H1 (cell line): Measurements from ENCODE around the gene DYRK1A. TPM values are rescaled to one million over a fixed set of nuclear protein-coding genes. Genes with fewer than 3 reads are reported as not detected.

Source experiments
- CTCF ChIA-PET: fragments of 300-600 bp; sonication (Branson Sonifier 250); formaldehyde crosslinking; loops from one replicate; lab custom pipeline; 2021; ENCODE audit not compliant: partially characterized antibody; lab: Charles Lee
- POLR2A ChIA-PET: fragments of 300-600 bp; sonication (Branson Sonifier 250); formaldehyde crosslinking; loops from one replicate; lab custom pipeline; 2021; ENCODE audit warnings: inconsistent platforms; ENCODE audit not compliant: partially characterized antibody; lab: Charles Lee
- DNase-seq, 2 experiments: peaks; one replicate each; pipeline versions ENCODE4 v3.0.0 to v3.0.0-alpha.2; 2010 to 2022; ENCODE audit warnings: low spot score in 2 of 2, low read depth in 1 of 2, mixed read lengths in 1 of 2
- FAIRE-seq: peaks from 2 replicates; lab custom pipeline; 2011; peaks lifted over from hg19 to GRCh38; lab: Jason Lieb, UNC
- H2AFZ ChIP-seq: 2 replicates; pipeline ENCODE4 v1.8.1; 2012; ENCODE audit warnings: low read length, inconsistent platforms
- H2AK5ac ChIP-seq: 2 replicates; pipeline ENCODE4 v1.6.1; 2013; ENCODE audit warnings: low read depth, low read length
- H2BK120ac ChIP-seq: replicated peaks from 2 replicates; pipeline ENCODE3; 2013; ENCODE audit warnings: low read depth, low read length, inconsistent platforms
- H2BK12ac ChIP-seq: 2 replicates; pipeline ENCODE4 v1.6.1; 2013; ENCODE audit warnings: low read depth, low read length
- H2BK15ac ChIP-seq: 2 replicates; pipeline ENCODE4 v1.6.1; 2013; ENCODE audit warnings: low read length
- H2BK20ac ChIP-seq: 2 replicates; pipeline ENCODE4 v1.6.1; 2013; ENCODE audit warnings: low read length
- H2BK5ac ChIP-seq: 2 replicates; pipeline ENCODE4 v1.6.1; 2013; ENCODE audit warnings: low read depth, low read length
- H3K14ac ChIP-seq: 2 replicates; pipeline ENCODE4 v1.6.1; 2013; ENCODE audit warnings: inconsistent platforms; ENCODE audit not compliant: insufficient read length
- H3K18ac ChIP-seq: 2 replicates; pipeline ENCODE4 v1.6.1; 2013; ENCODE audit warnings: low read length; ENCODE audit errors: extremely low read depth
- H3K23ac ChIP-seq: 2 replicates; pipeline ENCODE4 v1.6.1; 2013; ENCODE audit warnings: inconsistent platforms; ENCODE audit not compliant: insufficient read length
- H3K23me2 ChIP-seq: 2 replicates; pipeline ENCODE4 v1.6.1; 2013; ENCODE audit warnings: low read depth, low read length
- H3K27ac ChIP-seq: 2 replicates; pipeline ENCODE4 v1.6.1; 2011; ENCODE audit warnings: low read depth, low read length, inconsistent platforms
- H3K27me3 ChIP-seq, 4 experiments: replicated peaks in 1 of 4; 1 replicate in 1 of 4; 2 replicates in 3 of 4; pipeline versions ENCODE4 v1.6.1 to v1.8.1; 2011 to 2013; ENCODE audit warnings: low read length in 3 of 4, mild to moderate bottlenecking in 3 of 4, inconsistent platforms in 2 of 4, mixed read lengths in 2 of 4, moderate library complexity in 1 of 4; ENCODE audit not compliant: control insufficient read depth in 3 of 4, insufficient read depth in 3 of 4; ENCODE audit errors: extremely low read depth in 1 of 4
- H3K36me3 ChIP-seq, 4 experiments: 2 replicates each; pipeline versions ENCODE4 v1.6.1 to v1.8.1; 2011 to 2013; ENCODE audit warnings: mild to moderate bottlenecking in 4 of 4, low read length in 3 of 4, moderate library complexity in 2 of 4, control low read depth in 1 of 4, inconsistent platforms in 1 of 4; ENCODE audit not compliant: insufficient read depth in 4 of 4, control insufficient read depth in 2 of 4
- H3K4ac ChIP-seq: replicated peaks from 2 replicates; pipeline ENCODE3; 2013; ENCODE audit warnings: low read length, low read depth, mixed read lengths, inconsistent platforms; ENCODE audit not compliant: insufficient read length
- H3K4me1 ChIP-seq, 4 experiments: replicated peaks in 1 of 4; 1 replicate in 1 of 4; 2 replicates in 3 of 4; pipeline versions ENCODE4 v1.6.1 to v1.8.1; 2011 to 2013; ENCODE audit warnings: low read length in 3 of 4, inconsistent platforms in 2 of 4, mixed read lengths in 1 of 4; ENCODE audit not compliant: insufficient read depth in 4 of 4, control insufficient read depth in 3 of 4
- H3K4me2 ChIP-seq, 2 experiments: 2 replicates each; pipeline versions ENCODE4 v1.6.1 to v1.8.1; 2011 to 2013; ENCODE audit warnings: low read depth in 2 of 2, low read length in 2 of 2, control low read depth in 1 of 2, inconsistent platforms in 1 of 2, mild to moderate bottlenecking in 1 of 2; ENCODE audit not compliant: insufficient read depth in 1 of 2
- H3K4me3 ChIP-seq, 4 experiments: fragments of 200-600, 300-600 bp in 1 of 4; sonication (generic), shearing (Covaris generic), sonication (Bioruptor Twin) in 1 of 4; 2 replicates each; pipeline versions ENCODE4 v1.5.1 to v1.8.1; 2011 to 2016; ENCODE audit warnings: low read length in 4 of 4, low read depth in 3 of 4, control low read depth in 2 of 4, inconsistent platforms in 2 of 4, mild to moderate bottlenecking in 2 of 4, mixed read lengths in 1 of 4, moderate library complexity in 1 of 4; ENCODE audit not compliant: insufficient read depth in 2 of 4; ENCODE audit errors: extremely low read depth in 1 of 4
- H3K56ac ChIP-seq: replicated peaks from 2 replicates; pipeline ENCODE3; 2013; ENCODE audit warnings: low read depth, mild to moderate bottlenecking, mixed read lengths, low read length, inconsistent platforms; ENCODE audit not compliant: insufficient read length
- H3K79me1 ChIP-seq: 2 replicates; pipeline ENCODE4 v1.6.1; 2013; ENCODE audit warnings: low read depth, low read length, control low read depth
- H3K79me2 ChIP-seq, 2 experiments: 2 replicates each; pipeline versions ENCODE4 v1.6.1 to v1.8.1; 2012 to 2013; ENCODE audit warnings: low read length in 2 of 2, mild to moderate bottlenecking in 2 of 2, inconsistent platforms in 1 of 2; ENCODE audit not compliant: insufficient read depth in 2 of 2, control insufficient read depth in 1 of 2
- H3K9ac ChIP-seq, 4 experiments: replicated peaks in 1 of 4; 1 replicate in 1 of 4; 2 replicates in 3 of 4; pipeline versions ENCODE4 v1.6.1 to v1.8.1; 2011 to 2013; ENCODE audit warnings: low read depth in 3 of 4, low read length in 3 of 4, control low read depth in 2 of 4, mild to moderate bottlenecking in 2 of 4, moderate library complexity in 2 of 4, inconsistent platforms in 1 of 4; ENCODE audit errors: extremely low read depth in 1 of 4
- H3K9me3 ChIP-seq, 2 experiments: 2 replicates each; pipeline versions ENCODE4 v1.6.1 to v1.8.1; 2012 to 2013; ENCODE audit warnings: mild to moderate bottlenecking in 2 of 2, moderate library complexity in 2 of 2, control low read depth in 1 of 2, inconsistent platforms in 1 of 2, low read depth in 1 of 2, low read length in 1 of 2, mixed read lengths in 1 of 2; ENCODE audit not compliant: insufficient read depth in 2 of 2
- H4K20me1 ChIP-seq, 2 experiments: replicated peaks in 1 of 2; 2 replicates each; pipeline versions ENCODE3 to v1.8.1; 2011 to 2013; ENCODE audit warnings: inconsistent platforms in 2 of 2, low read length in 2 of 2, mild to moderate bottlenecking in 1 of 2; ENCODE audit not compliant: insufficient read depth in 2 of 2, control insufficient read depth in 1 of 2
- H4K5ac ChIP-seq: 2 replicates; pipeline ENCODE4 v1.6.1; 2013; ENCODE audit warnings: low read length, low read depth, mixed read lengths, inconsistent platforms; ENCODE audit not compliant: insufficient read length
- H4K8ac ChIP-seq: 2 replicates; pipeline ENCODE4 v1.8.0; 2013; ENCODE audit warnings: mild to moderate bottlenecking, moderate library complexity, low read length, inconsistent platforms; ENCODE audit not compliant: insufficient read depth; ENCODE audit errors: extremely low read depth
- H4K91ac ChIP-seq: replicated peaks from 2 replicates; pipeline ENCODE3; 2013; ENCODE audit warnings: low read length, mixed read lengths, inconsistent platforms; ENCODE audit not compliant: insufficient read length
- CEBPB ChIP-seq: IDR thresholded peaks from 2 replicates; pipeline ENCODE4 v1.6.1; 2012; ENCODE audit warnings: low read depth, low read length
- CHD2 ChIP-seq: IDR thresholded peaks from 2 replicates; pipeline ENCODE4 v1.6.1; 2012; ENCODE audit warnings: low read length, improper control_type of control experiment
- JUN ChIP-seq: IDR thresholded peaks from 2 replicates; pipeline ENCODE4 v1.6.1; 2011; ENCODE audit warnings: low read depth, mild to moderate bottlenecking, improper control_type of control experiment, low read length
- KDM4A ChIP-seq: IDR thresholded peaks from one replicate; pipeline ENCODE4 v1.7.1; 2012; ENCODE audit warnings: low read depth, mild to moderate bottlenecking, moderate library complexity, low read length, inconsistent platforms; ENCODE audit not compliant: severe bottlenecking
- POLR2A ChIP-seq, 2 experiments: IDR thresholded peaks; 1 replicate in 1 of 2; 2 replicates in 1 of 2; pipeline ENCODE4 v1.6.1; 2011; ENCODE audit warnings: low read depth in 2 of 2, low read length in 2 of 2, mild to moderate bottlenecking in 2 of 2; ENCODE audit errors: control extremely low read depth in 1 of 2
- RBBP5 ChIP-seq: IDR thresholded peaks from 2 replicates; pipeline ENCODE4 v1.7.1; 2012; ENCODE audit warnings: low read depth, mild to moderate bottlenecking, inconsistent platforms, low read length, moderate library complexity, borderline replicate concordance
- SIN3A ChIP-seq, 2 experiments: IDR thresholded peaks in 1 of 2; conservative IDR thresholded peaks in 1 of 2; 2 replicates each; pipeline ENCODE4 v1.6.1; 2011 to 2012; ENCODE audit warnings: low read length in 2 of 2, improper control_type of control experiment in 1 of 2, low read depth in 1 of 2, mild to moderate bottlenecking in 1 of 2
- SP4 ChIP-seq: IDR thresholded peaks from 2 replicates; pipeline ENCODE4 v1.6.1; 2012; ENCODE audit warnings: low read length, inconsistent platforms
- SUZ12 ChIP-seq: fragments of 200-600 bp; sonication (generic); IDR thresholded peaks from 2 replicates; pipeline ENCODE4 v1.6.1; 2012; ENCODE audit warnings: mild to moderate bottlenecking, inconsistent platforms, low read length, moderate library complexity, mixed read lengths
- TAF7 ChIP-seq: optimal IDR thresholded peaks from 2 replicates; pipeline ENCODE3; 2011; ENCODE audit warnings: low read depth, mild to moderate bottlenecking, inconsistent platforms, low read length, moderate library complexity, borderline replicate concordance
- TBP ChIP-seq: IDR thresholded peaks from 2 replicates; pipeline ENCODE4 v1.6.1; 2011; ENCODE audit warnings: low read depth, low read length, improper control_type of control experiment
- WGBS, 2 experiments: shearing (Covaris generic) in 1 of 2; methylation state at CpG; one replicate each; pipeline versions ENCODE4 v1.1.6 to v1.1.7; 2013 to 2015; ENCODE audit warnings: low lambda C conversion rate in 2 of 2, mixed read lengths in 2 of 2, inconsistent platforms in 1 of 2, low coverage in 1 of 2, missing lambda C conversion rate in 1 of 2; ENCODE audit not compliant: insufficient replicate concordance in 2 of 2, insufficient coverage in 1 of 2, insufficient read length in 1 of 2; ENCODE audit errors: extremely low coverage in 1 of 2, missing lambda C conversion rate in 1 of 2; 5-methylcytosine and 5-hydroxymethylcytosine counted together
- polyA plus RNA-seq, 7 experiments: library from polyadenylated mRNA; depleted of rRNA in 3 of 7; stranded (reverse) in 5 of 7; unstranded in 2 of 7; fragments of >200 nt in 5 of 7; fragments of 200-250 nt in 2 of 7; gene quantifications; 1 replicate in 5 of 7; 2 replicates in 1 of 7; 4 replicates in 1 of 7; pipeline versions ENCODE4 v1.2.1 to v1.2.3, GENCODE V29; 2011 to 2013; ENCODE audit warnings: missing spikeins in 2 of 7, mixed read lengths in 2 of 7
- total RNA-seq: library from RNA; stranded (reverse); fragmentation: NEBNext Ultra II Directional; extraction: Animal tissue kit (Norgen Biotek cat#: 25700); gene quantifications from 2 replicates; pipeline ENCODE4 v1.2.1, GENCODE V29; 2021
- TF ChIP-seq, protein P1 (sequence below): IDR thresholded peaks from 2 replicates; pipeline ENCODE4 v1.6.1; 2012; ENCODE audit warnings: inconsistent platforms

The DYRK1A gene
- total and polyA plus RNA-seq, 2 of the 8 experiments (the other 6 are each of a cell fraction or from before 2014, with no cell fraction given): 61.1 to 62.2 TPM

DNA sequence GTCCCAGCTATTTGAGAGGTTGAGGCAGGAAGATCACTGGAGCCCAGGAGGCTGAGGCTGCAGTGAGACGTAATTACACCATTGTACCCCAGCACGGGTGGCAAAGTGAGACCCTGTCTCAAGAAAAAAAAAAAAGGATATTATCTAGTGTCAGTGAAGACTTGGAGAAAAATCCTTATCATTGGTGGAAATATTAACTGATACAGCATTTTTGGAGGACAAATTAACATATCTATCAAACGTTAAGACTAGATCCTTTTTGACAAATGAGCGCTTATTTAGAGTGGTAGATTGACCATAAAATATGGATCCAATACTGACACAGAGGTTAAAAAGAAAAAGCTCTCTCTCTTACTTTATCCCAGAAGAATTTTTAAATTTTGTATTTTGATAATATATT lies 35.2 kb upstream of the DYRK1A start:
- no peak overlapping the region for H3K4ac ChIP-seq
- no peaks in the 10 kb centered on the region for H3K79me2 ChIP-seq
- 85% methylated on average over 4 of the region's 4 CpGs; no CpG with 5 or more reads in 1 of the 2 experiments for WGBS, 2 experiments
- no peak overlapping the region for H3K14ac ChIP-seq
- no peak overlapping the region for H4K5ac ChIP-seq
- H3K4me1 ChIP-seq: no peaks in the 10 kb centered on the region
- H3K23me2 ChIP-seq: no peaks in the 10 kb centered on the region
- H2BK15ac ChIP-seq: no peak overlapping the region
- no peak overlapping the region for H3K18ac ChIP-seq
- no peak for FAIRE-seq
- no peaks in the 10 kb centered on the region for H3K27me3 ChIP-seq
- no peak overlapping the region for H3K56ac ChIP-seq
- no peak for DNase-seq
- no peaks in the 10 kb centered on the region for H3K9me3 ChIP-seq
- no peak overlapping the region for H3K27ac ChIP-seq
- no peak overlapping the region for H2AK5ac ChIP-seq
- no peak overlapping the region for H4K91ac ChIP-seq
- H3K36me3 ChIP-seq: no peaks in the 10 kb centered on the region
- CTCF ChIA-PET: interaction anchor here (0.6 to 1.1 kb wide), 2 partner anchors 59 to 79 kb away, joined by 3 read pairs; no protein-coding TSS in a partner anchor
- no peak overlapping the region for H2BK20ac ChIP-seq
- H2BK12ac ChIP-seq: no peak overlapping the region
- H3K9ac ChIP-seq: no peak overlapping the region
- H2BK120ac ChIP-seq: no peak overlapping the region
- no peak overlapping the region for H4K8ac ChIP-seq
- no peak overlapping the region for H2BK5ac ChIP-seq
- H2AFZ ChIP-seq: no peak overlapping the region
- no peaks in the 10 kb centered on the region for H4K20me1 ChIP-seq
- no peak overlapping the region for H3K4me2 ChIP-seq
- POLR2A ChIA-PET: interaction anchor here (0.6 kb wide), 1 partner anchor 196 kb away, joined by 3 read pairs; no protein-coding TSS in a partner anchor
- no peaks in the 10 kb centered on the region for H3K79me1 ChIP-seq
- no peak overlapping the region for H3K23ac ChIP-seq
- no peak overlapping the region for H3K4me3 ChIP-seq
- TF ChIP-seq, protein P1, sequence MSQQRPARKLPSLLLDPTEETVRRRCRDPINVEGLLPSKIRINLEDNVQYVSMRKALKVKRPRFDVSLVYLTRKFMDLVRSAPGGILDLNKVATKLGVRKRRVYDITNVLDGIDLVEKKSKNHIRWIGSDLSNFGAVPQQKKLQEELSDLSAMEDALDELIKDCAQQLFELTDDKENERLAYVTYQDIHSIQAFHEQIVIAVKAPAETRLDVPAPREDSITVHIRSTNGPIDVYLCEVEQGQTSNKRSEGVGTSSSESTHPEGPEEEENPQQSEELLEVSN: no peak
- TF ChIP-seq POLR2A (IDR thresholded peaks at IDR 0.05; ENCODE audit: control extremely low read depth in 1 of 2, low read depth in 2 of 2, low read length in 2 of 2) (no peak), SUZ12 (no peak), CHD2 (no peak), JUN (no peak), TAF7 (no peak), TBP (no peak), SIN3A (conservative IDR thresholded peaks at IDR 0.05 in 1 of 2, IDR thresholded peaks at IDR 0.05 in 1 of 2; ENCODE audit: low read depth in 1 of 2, low read length in 2 of 2) (no peak), CEBPB (no peak), RBBP5 (no peak), KDM4A (no peak), SP4 (no peak)
